Choroid plexus epithelial cell (primary cell): Measurements from ENCODE around the gene PLA2G10.

ENCODE experiments used
- DNase-seq: peaks from one replicate; pipeline ENCODE4 v3.0.0-alpha.2; 2010; ENCODE audit warnings: low read depth
- H3K4me3 ChIP-seq: 2 replicates; pipeline ENCODE4 v1.5.1; 2011; ENCODE audit warnings: low read depth, mild to moderate bottlenecking, control low read depth, low read length, moderate library complexity
- TF ChIP-seq, protein P1 (sequence below): conservative IDR thresholded peaks from 2 replicates; pipeline ENCODE4 v1.5.1; 2011; ENCODE audit warnings: low read depth, mild to moderate bottlenecking, control low read depth, inconsistent platforms, low read length, moderate library complexity

Gene PLA2G10

DNA sequence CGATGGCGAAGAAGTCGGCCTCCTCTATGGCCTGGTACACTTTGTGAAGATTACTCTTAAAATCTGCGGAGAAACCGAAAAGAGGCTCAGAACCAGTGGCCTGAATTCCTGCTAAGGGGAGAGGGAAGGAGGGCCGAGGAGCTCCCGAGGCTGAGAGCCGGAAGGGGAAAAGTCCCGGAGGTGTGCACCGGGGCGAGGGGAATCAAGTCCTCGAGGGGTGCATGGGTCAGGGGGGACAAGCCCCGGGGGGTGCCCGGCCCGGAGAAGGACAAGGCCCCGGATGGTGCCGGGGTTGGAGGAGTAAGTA lies 64.5 kb downstream of the PLA2G10 start:
- DNase-seq, result no peak
- TF ChIP-seq, protein P1, sequence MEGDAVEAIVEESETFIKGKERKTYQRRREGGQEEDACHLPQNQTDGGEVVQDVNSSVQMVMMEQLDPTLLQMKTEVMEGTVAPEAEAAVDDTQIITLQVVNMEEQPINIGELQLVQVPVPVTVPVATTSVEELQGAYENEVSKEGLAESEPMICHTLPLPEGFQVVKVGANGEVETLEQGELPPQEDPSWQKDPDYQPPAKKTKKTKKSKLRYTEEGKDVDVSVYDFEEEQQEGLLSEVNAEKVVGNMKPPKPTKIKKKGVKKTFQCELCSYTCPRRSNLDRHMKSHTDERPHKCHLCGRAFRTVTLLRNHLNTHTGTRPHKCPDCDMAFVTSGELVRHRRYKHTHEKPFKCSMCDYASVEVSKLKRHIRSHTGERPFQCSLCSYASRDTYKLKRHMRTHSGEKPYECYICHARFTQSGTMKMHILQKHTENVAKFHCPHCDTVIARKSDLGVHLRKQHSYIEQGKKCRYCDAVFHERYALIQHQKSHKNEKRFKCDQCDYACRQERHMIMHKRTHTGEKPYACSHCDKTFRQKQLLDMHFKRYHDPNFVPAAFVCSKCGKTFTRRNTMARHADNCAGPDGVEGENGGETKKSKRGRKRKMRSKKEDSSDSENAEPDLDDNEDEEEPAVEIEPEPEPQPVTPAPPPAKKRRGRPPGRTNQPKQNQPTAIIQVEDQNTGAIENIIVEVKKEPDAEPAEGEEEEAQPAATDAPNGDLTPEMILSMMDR, result no peak
- peak overlapping the region; percentile 96 for H3K4me3 ChIP-seq

DNA sequence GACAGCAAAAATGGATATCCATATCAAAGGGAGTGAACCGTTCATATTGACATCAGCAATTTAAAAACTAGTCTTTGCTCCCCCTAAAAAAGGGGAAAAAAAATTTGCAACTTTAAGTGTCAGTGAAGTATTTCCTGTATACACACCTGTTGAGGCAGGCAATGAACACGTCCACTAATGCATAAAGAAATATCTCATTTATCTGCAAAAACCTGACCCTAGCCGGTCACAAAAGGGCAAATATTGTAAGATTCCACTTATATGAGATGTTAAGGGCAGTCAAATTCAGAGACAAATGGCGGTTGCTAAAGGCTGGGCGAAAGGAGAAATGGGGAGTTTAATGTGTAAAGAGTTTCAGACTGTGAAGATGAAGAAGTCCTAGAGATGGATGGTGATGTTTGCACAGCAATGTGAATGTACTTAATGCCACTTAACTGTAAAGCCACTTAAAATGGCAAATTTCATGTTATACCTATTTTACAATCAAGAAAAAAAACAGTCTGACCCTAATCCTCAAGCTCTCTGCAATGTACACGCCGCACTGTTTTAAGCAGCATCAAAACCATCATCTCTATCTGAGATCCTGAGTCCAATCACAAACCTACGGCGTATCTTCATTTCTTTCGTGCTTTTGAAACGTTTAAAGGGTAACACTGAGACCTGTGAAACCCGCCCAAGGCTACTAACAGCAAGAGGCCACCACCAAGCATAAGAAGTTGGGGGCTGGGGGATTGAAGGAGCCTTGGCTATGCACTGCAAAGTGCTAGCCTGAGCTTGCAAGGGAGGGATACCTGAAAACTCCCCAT lies 65.1 kb downstream of the PLA2G10 start:
- peak; percentile 17 for DNase-seq
- H3K4me3 ChIP-seq, result peak overlapping the region; percentile 96
- TF ChIP-seq, protein P1, result no peak

DNA sequence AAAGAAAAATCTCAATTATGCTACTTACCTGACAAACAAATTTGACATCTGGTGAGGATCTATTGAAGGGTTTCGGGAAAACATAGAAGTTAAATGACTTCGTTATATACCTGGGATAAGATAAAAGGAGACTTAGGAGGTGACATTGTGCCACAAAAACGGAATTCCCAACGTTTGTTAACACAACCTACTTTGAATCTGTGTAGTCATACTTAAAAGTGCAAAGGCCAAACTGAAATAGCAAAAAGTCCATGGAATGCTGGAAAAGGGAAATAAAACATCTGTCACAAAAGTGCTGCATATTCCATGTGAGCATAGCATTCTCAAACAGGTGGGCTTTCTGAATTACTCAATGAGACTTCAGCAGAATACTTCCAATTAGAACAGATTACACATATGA lies 67.0 kb downstream of the PLA2G10 start:
- H3K4me3 ChIP-seq, result no peak overlapping the region
- TF ChIP-seq, protein P1, result no peak
- DNase-seq, result no peak
